PC-3 (cell line): ENCODE results near the gene GFOD2. TPM values are rescaled to one million over a fixed set of nuclear protein-coding genes. Genes with fewer than 3 reads are reported as not detected.

Experiments used
- ATAC-seq: fragments of 200-7000 bp; cut with Tn5 transposase; 2 replicates; pipeline ENCODE4 v1.9.1; 2020; ENCODE audit warnings: mild to moderate bottlenecking, moderate library complexity
- BruUV-seq: library from RNA; stranded (reverse); fragments of 400-500 nt; replicated peaks from 2 replicates; lab custom pipeline; 2021; lab: Mats Ljungman, UMichigan
- CTCF ChIA-PET: fragments of 300-600 bp; sonication (Branson Sonifier 250); formaldehyde crosslinking; loops from one replicate; lab custom pipeline; 2022; ENCODE audit warnings: antibody characterized with exemption; lab: Charles Lee
- POLR2A ChIA-PET: fragments of 300-600 bp; sonication (Branson Sonifier 250); formaldehyde crosslinking; loops from one replicate; lab custom pipeline; 2022; ENCODE audit warnings: antibody characterized with exemption; ENCODE audit not compliant: unreplicated experiment; lab: Charles Lee
- DNase-seq: peaks from one replicate; pipeline ENCODE4 v3.0.0-alpha.2; 2015
- H2AFZ ChIP-seq: fragments of 300-600 bp; sonication (generic); 2 replicates; pipeline ENCODE4 v1.6.0; 2016; ENCODE audit warnings: antibody characterized with exemption, low read length
- H3F3A ChIP-seq: fragments of 300-600 bp; sonication (generic); one replicate; pipeline ENCODE4 v1.6.0; 2017; ENCODE audit warnings: antibody characterized with exemption, low read length, control low read depth, mild to moderate bottlenecking; ENCODE audit not compliant: unreplicated experiment
- H3K27ac ChIP-seq: fragments of 300-600 bp; sonication (generic); 2 replicates; pipeline ENCODE4 v1.5.1; 2016; ENCODE audit warnings: mild to moderate bottlenecking, low read length
- H3K27me3 ChIP-seq: fragments of 300-600 bp; sonication (generic); 2 replicates; pipeline ENCODE4 v1.6.1; 2016; ENCODE audit warnings: low read length, mixed read lengths
- H3K36me3 ChIP-seq: fragments of 300-600 bp; sonication (generic); 2 replicates; pipeline ENCODE4 v1.6.1; 2016; ENCODE audit warnings: low read depth, mixed run types, low read length, mixed read lengths
- H3K4me1 ChIP-seq: fragments of 300-600 bp; sonication (generic); 2 replicates; pipeline ENCODE4 v1.5.1; 2016; ENCODE audit warnings: low read length; ENCODE audit not compliant: insufficient read depth
- H3K4me2 ChIP-seq: fragments of 300-600 bp; sonication (generic); 2 replicates; pipeline ENCODE4 v1.6.0; 2016; ENCODE audit warnings: low read length
- H3K4me3 ChIP-seq: fragments of 300-600 bp; sonication (generic); 2 replicates; pipeline ENCODE4 v1.5.1; 2016; ENCODE audit warnings: mild to moderate bottlenecking, low read length, mixed read lengths
- H3K79me2 ChIP-seq: fragments of 300-600 bp; sonication (generic); 2 replicates; pipeline ENCODE4 v1.6.1; 2017; ENCODE audit warnings: low read length, mixed read lengths
- H3K9ac ChIP-seq: fragments of 300-600 bp; sonication (generic); 2 replicates; pipeline ENCODE4 v1.6.0; 2016; ENCODE audit warnings: mild to moderate bottlenecking, low read length
- H3K9me2 ChIP-seq: fragments of 300-600 bp; sonication (generic); replicated peaks from 2 replicates; pipeline ENCODE4 v1.6.1; 2016; ENCODE audit warnings: mixed run types, low read length, mixed read lengths
- H3K9me3 ChIP-seq: fragments of 300-600 bp; sonication (generic); 2 replicates; pipeline ENCODE4 v1.6.1; 2016; ENCODE audit warnings: low read length, mixed read lengths
- H4K20me1 ChIP-seq: fragments of 300-600 bp; sonication (generic); 2 replicates; pipeline ENCODE4 v1.6.1; 2016; ENCODE audit warnings: low read length, mixed read lengths
- EZH2 ChIP-seq: fragments of 300-600 bp; sonication (generic); IDR thresholded peaks from one replicate; pipeline ENCODE4 v1.6.1; 2017; ENCODE audit warnings: antibody characterized with exemption, mild to moderate bottlenecking, low read length; ENCODE audit not compliant: unreplicated experiment
- EZH2phosphoT487 ChIP-seq: fragments of 300-600 bp; sonication (generic); IDR thresholded peaks from 2 replicates; pipeline ENCODE4 v1.6.1; 2018; ENCODE audit warnings: mild to moderate bottlenecking, antibody characterized with exemption, low read length, borderline replicate concordance
- intact Hi-C: fragments of 100-400 bp; cut with micrococcal nuclease; formaldehyde crosslinking; loops from 2 replicates; pipeline ENCODE4 v1.9.0; 2023
- total RNA-seq: library from RNA; depleted of rRNA; stranded (reverse); fragments of >200 nt; gene quantifications from 2 replicates; pipeline ENCODE4 v1.2.3, GENCODE V29; 2014
- TF ChIP-seq, protein P1 (sequence below): fragments of 300-600 bp; sonication (generic); conservative IDR thresholded peaks from 2 replicates; pipeline ENCODE4 v1.5.1; 2017; ENCODE audit warnings: antibody characterized with exemption, low read depth, mild to moderate bottlenecking, low read length

The GFOD2 gene
- total RNA-seq, 1 experiment from 2014 or later: 21.8 TPM

GRCh38 chr16:67723911-67724305 lies 4.8 kb upstream of the GFOD2 start:
- POLR2A ChIA-PET: no interaction called here
- intact Hi-C loops: loop anchor here (5.0 kb wide), 1 partner anchor 83 kb away; the partner anchor contains the start of genes RANBP10 and TSNAXIP1
- Histone ChIP-seq H3K9me2 (no peaks in the 10 kb centered on the region), H3K9ac (no peak overlapping the region), H3F3A (no peaks in the 10 kb centered on the region), H3K27me3 (no peaks in the 10 kb centered on the region), H3K4me3 (no peak overlapping the region), H3K9me3 (no peaks in the 10 kb centered on the region), H3K79me2 (peaks cover 2% of the 10 kb centered on the region), H3K4me1 (peaks cover 23% of the 10 kb centered on the region), H2AFZ (no peak overlapping the region), H3K4me2 (no peak overlapping the region), H3K27ac (peak overlapping the region; percentile 58), H3K36me3 (no peaks in the 10 kb centered on the region), H4K20me1 (no peaks in the 10 kb centered on the region)
- no TSS peak for BruUV-seq
- TF ChIP-seq EZH2phosphoT487: no peak
- TF ChIP-seq, protein P1, sequence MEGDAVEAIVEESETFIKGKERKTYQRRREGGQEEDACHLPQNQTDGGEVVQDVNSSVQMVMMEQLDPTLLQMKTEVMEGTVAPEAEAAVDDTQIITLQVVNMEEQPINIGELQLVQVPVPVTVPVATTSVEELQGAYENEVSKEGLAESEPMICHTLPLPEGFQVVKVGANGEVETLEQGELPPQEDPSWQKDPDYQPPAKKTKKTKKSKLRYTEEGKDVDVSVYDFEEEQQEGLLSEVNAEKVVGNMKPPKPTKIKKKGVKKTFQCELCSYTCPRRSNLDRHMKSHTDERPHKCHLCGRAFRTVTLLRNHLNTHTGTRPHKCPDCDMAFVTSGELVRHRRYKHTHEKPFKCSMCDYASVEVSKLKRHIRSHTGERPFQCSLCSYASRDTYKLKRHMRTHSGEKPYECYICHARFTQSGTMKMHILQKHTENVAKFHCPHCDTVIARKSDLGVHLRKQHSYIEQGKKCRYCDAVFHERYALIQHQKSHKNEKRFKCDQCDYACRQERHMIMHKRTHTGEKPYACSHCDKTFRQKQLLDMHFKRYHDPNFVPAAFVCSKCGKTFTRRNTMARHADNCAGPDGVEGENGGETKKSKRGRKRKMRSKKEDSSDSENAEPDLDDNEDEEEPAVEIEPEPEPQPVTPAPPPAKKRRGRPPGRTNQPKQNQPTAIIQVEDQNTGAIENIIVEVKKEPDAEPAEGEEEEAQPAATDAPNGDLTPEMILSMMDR: no peak
- no peak for TF ChIP-seq EZH2
- CTCF ChIA-PET: no interaction called here
- ATAC-seq (no peak), DNase-seq (no peak)

GRCh38 chr16:67723151-67723910 lies 4.2 kb upstream of the GFOD2 start:
- Histone ChIP-seq H3K79me2 (peaks cover 8% of the 10 kb centered on the region), H3K9me3 (no peaks in the 10 kb centered on the region), H2AFZ (no peak overlapping the region), H3K4me1 (peaks cover 23% of the 10 kb centered on the region), H3K36me3 (no peaks in the 10 kb centered on the region), H3K4me2 (no peak overlapping the region), H3K4me3 (no peak overlapping the region), H3K27ac (peak overlapping the region; percentile 58), H3F3A (no peaks in the 10 kb centered on the region), H4K20me1 (no peaks in the 10 kb centered on the region), H3K9me2 (no peaks in the 10 kb centered on the region), H3K9ac (no peak overlapping the region), H3K27me3 (no peaks in the 10 kb centered on the region)
- POLR2A ChIA-PET: no interaction called here
- DNase-seq (peak; percentile 84), ATAC-seq (peak; percentile 53)
- CTCF ChIA-PET: no interaction called here
- intact Hi-C loops: loop anchor here (5.0 kb wide), 1 partner anchor 84 kb away; the partner anchor contains the start of genes RANBP10 and TSNAXIP1
- BruUV-seq: no TSS peak
- TF ChIP-seq EZH2phosphoT487 (no peak), EZH2 (no peak)
- TF ChIP-seq, protein P1: no peak

DNA sequence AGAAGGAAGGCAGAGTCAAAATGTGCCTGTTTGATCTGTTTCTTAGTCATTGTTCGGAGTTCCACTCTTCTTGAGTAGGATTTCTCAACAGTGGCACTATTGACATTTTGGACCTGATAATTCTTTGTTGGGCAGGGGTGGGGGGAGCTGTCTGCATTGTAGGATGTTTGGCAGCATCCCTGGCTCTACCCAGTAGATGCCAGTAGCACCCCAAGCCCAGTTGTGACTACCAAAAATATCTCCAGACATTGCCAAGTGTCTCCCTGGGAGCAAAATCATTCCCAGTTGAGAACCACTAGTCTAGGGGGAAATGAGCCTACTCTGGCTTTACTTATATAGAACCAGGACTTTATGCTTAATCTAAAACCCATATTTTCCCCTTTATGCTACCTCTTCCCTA lies 1.1 kb upstream of the GFOD2 start:
- no peaks in the 10 kb centered on the region for H3K9me3 ChIP-seq
- H3K4me2 ChIP-seq: peak overlapping the region; percentile 100
- H2AFZ ChIP-seq: no peak overlapping the region
- H3K36me3 ChIP-seq: no peaks in the 10 kb centered on the region
- no peaks in the 10 kb centered on the region for H3K27me3 ChIP-seq
- ATAC-seq: no peak; the same call in 1 of the 2 replicates
- no peaks in the 10 kb centered on the region for H3F3A ChIP-seq
- ChIA-PET CTCF (interaction anchor here (1.3 kb wide), 1 partner anchor 96 kb away, joined by 4 read pairs; no protein-coding TSS in a partner anchor), POLR2A (no interaction called here)
- H3K9me2 ChIP-seq: no peaks in the 10 kb centered on the region
- peaks cover 31% of the 10 kb centered on the region for H3K4me1 ChIP-seq
- no TSS peak for BruUV-seq
- no peak for TF ChIP-seq EZH2phosphoT487
- TF ChIP-seq, protein P1: no peak
- TF ChIP-seq EZH2: no peak
- no peak for DNase-seq
- H4K20me1 ChIP-seq: no peaks in the 10 kb centered on the region
- H3K9ac ChIP-seq: no peak overlapping the region
- H3K27ac ChIP-seq: no peak overlapping the region
- intact Hi-C loops: loop anchor here (5.0 kb wide), 1 partner anchor 87 kb away; the partner anchor contains the start of genes RANBP10 and TSNAXIP1
- H3K79me2 ChIP-seq: peaks cover 39% of the 10 kb centered on the region
- H3K4me3 ChIP-seq: peak overlapping the region; percentile 97; the same call in 1 of the 2 replicates
